NB4 (cell line): ENCODE results near the gene RAD51B.

ENCODE experiments used
- POLR2A ChIP-seq: IDR thresholded peaks from 2 replicates; pipeline ENCODE4 v1.6.1; 2011; ENCODE audit warnings: mild to moderate bottlenecking; ENCODE audit not compliant: insufficient read length; ENCODE audit errors: extremely low read depth
- TF ChIP-seq, protein P1 (sequence below): IDR thresholded peaks from one replicate; pipeline ENCODE4 v1.5.1; 2012; ENCODE audit warnings: low read depth, low read length
- TF ChIP-seq, protein P2 (sequence below): IDR thresholded peaks from 2 replicates; pipeline ENCODE4 v1.6.1; 2011; ENCODE audit warnings: low read depth, low read length

DNA sequence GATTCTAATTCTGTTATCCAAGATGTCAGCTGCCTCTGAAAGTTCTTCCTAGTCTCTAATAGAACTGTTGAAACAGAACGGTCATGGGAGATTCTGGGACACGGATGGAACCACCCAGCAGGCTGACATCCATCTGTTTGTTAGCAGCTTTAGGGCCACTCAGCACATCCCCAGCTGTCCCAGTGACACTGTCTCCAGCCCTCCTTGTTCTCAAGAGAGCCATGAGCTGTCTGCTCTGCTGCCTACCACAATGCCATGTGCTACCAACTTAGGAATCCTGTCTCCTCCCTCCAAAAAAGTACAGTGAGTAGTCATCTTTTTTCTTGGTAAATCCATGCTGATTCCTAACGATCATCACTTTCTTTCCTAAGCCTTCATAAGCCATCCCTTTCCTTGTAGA lies 842.8 kb downstream of the RAD51B start:
- TF ChIP-seq, protein P1, sequence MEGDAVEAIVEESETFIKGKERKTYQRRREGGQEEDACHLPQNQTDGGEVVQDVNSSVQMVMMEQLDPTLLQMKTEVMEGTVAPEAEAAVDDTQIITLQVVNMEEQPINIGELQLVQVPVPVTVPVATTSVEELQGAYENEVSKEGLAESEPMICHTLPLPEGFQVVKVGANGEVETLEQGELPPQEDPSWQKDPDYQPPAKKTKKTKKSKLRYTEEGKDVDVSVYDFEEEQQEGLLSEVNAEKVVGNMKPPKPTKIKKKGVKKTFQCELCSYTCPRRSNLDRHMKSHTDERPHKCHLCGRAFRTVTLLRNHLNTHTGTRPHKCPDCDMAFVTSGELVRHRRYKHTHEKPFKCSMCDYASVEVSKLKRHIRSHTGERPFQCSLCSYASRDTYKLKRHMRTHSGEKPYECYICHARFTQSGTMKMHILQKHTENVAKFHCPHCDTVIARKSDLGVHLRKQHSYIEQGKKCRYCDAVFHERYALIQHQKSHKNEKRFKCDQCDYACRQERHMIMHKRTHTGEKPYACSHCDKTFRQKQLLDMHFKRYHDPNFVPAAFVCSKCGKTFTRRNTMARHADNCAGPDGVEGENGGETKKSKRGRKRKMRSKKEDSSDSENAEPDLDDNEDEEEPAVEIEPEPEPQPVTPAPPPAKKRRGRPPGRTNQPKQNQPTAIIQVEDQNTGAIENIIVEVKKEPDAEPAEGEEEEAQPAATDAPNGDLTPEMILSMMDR = no peak
- no peak for TF ChIP-seq POLR2A
- TF ChIP-seq, protein P2, sequence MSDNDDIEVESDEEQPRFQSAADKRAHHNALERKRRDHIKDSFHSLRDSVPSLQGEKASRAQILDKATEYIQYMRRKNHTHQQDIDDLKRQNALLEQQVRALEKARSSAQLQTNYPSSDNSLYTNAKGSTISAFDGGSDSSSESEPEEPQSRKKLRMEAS = no peak
